Activated naive CD8-positive, alpha-beta T cell treated with anti-CD3 and anti-CD28 coated beads for 36 hours (primary cell): ENCODE data around the gene ZNF469. TPM values are rescaled to one million over a fixed set of nuclear protein-coding genes. Genes with fewer than 3 reads are reported as not detected.

Experiments used
- DNase-seq: peaks from one replicate; pipeline ENCODE4 v3.0.0; 2021
- H3K27ac Mint-ChIP-seq: one replicate; pipeline ENCODE4 v1.8.0; 2022; ENCODE audit warnings: mild to moderate bottlenecking, moderate library complexity, mixed read lengths
- H3K27me3 Mint-ChIP-seq: one replicate; pipeline ENCODE4 v1.8.0; 2022; ENCODE audit warnings: mild to moderate bottlenecking, mixed read lengths
- H3K36me3 Mint-ChIP-seq: one replicate; pipeline ENCODE4 v1.8.0; 2021; ENCODE audit warnings: mild to moderate bottlenecking, mixed read lengths
- H3K4me1 Mint-ChIP-seq: one replicate; pipeline ENCODE4 v1.8.0; 2021; ENCODE audit warnings: mixed read lengths
- H3K4me3 Mint-ChIP-seq: one replicate; pipeline ENCODE4 v1.8.0; 2022; ENCODE audit warnings: mild to moderate bottlenecking, moderate library complexity, mixed read lengths
- H3K9me3 Mint-ChIP-seq: one replicate; pipeline ENCODE4 v1.8.0; 2022; ENCODE audit warnings: mixed read lengths
- total RNA-seq, 2 experiments: library from RNA; stranded (reverse); gene quantifications; one replicate each; pipeline ENCODE4 v1.2.3, GENCODE V29; 2021

ZNF469 gene
- total RNA-seq, 2 experiments from 2014 or later = 1.2 to 1.3 TPM

- no peak for DNase-seq
- no peak overlapping the region for H3K4me3 Mint-ChIP-seq
Measured at GRCh38 chr16:88421871-88422433, 39.2 kb downstream of the ZNF469 start.

DNA sequence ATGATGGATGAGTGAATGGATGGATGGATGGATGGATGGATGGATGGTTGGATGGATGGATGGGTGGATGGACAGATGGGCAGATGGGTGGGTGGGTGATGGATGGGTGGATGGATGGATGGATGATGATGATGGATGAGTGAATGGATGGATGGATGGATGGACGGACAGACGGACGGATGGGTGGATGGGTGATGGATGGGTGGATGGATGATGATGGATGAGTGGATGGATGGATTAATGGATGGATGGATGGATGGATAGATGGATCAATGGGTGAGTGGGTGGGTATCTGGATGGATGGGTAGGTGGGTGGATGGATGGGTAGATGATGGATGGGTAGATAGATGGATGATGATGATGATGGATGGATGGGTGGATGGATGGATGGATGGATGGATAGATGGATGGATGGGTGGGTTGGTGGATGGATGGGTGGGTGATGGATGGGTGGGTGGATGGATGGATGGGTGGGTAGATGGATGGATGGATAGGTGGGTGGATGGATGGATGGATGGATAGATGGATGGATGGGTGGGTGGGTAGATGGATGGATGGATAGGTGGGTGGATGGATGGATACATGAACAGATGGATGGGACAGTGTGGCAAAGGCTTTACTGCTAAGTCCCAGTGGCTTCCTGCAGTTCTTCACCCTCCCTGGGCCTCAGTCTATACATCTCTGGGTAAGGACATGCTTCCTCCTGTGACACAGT lies 40.1 kb downstream of the ZNF469 start:
- H3K4me1 Mint-ChIP-seq = peaks cover 5% of the 10 kb centered on the region
- no peak for DNase-seq
- peaks cover 9% of the 10 kb centered on the region for H3K27me3 Mint-ChIP-seq
- H3K9me3 Mint-ChIP-seq = no peaks in the 10 kb centered on the region
- no peaks in the 10 kb centered on the region for H3K36me3 Mint-ChIP-seq
- no peak overlapping the region for H3K27ac Mint-ChIP-seq
- no peak overlapping the region for H3K4me3 Mint-ChIP-seq

More at GRCh38 chr16:88421871-88422433, 39.2 kb downstream of the ZNF469 start:
- H3K9me3 Mint-ChIP-seq = no peaks in the 10 kb centered on the region
- no peaks in the 10 kb centered on the region for H3K36me3 Mint-ChIP-seq
- peaks cover 9% of the 10 kb centered on the region for H3K27me3 Mint-ChIP-seq
- no peak overlapping the region for H3K27ac Mint-ChIP-seq
- peaks cover 5% of the 10 kb centered on the region for H3K4me1 Mint-ChIP-seq

DNA sequence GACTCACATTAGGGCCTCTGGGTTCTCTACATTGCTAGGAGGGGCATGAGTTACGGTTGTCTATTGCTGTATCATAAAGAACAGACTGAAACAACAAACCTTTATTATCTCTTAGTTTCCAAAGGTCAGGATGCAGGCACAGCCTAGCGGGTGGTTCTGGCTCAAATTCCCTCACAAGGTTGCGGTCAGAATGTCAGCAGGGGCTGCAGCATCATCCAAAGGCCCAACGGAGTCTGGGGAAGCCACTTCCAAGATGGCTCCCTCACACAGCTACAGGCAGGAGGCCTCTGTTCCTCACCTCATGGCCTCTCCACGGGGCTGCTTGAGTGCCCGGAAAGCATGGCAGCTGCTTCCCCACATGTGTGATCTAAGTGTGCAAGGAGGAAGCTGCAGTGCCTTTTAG lies 40.7 kb downstream of the ZNF469 start:
- no peaks in the 10 kb centered on the region for H3K9me3 Mint-ChIP-seq
- H3K4me1 Mint-ChIP-seq = peaks cover 5% of the 10 kb centered on the region
- no peaks in the 10 kb centered on the region for H3K36me3 Mint-ChIP-seq
- no peak overlapping the region for H3K27ac Mint-ChIP-seq
- H3K4me3 Mint-ChIP-seq = no peak overlapping the region
- DNase-seq = no peak
- peaks cover 9% of the 10 kb centered on the region for H3K27me3 Mint-ChIP-seq

GRCh38 chr16:88424587-88425235 lies 42.0 kb downstream of the ZNF469 start:
- DNase-seq = no peak
- no peaks in the 10 kb centered on the region for H3K36me3 Mint-ChIP-seq
- H3K27ac Mint-ChIP-seq = no peak overlapping the region
- H3K9me3 Mint-ChIP-seq = no peaks in the 10 kb centered on the region
- H3K4me3 Mint-ChIP-seq = no peak overlapping the region
- H3K27me3 Mint-ChIP-seq = peaks cover 9% of the 10 kb centered on the region
- peaks cover 5% of the 10 kb centered on the region for H3K4me1 Mint-ChIP-seq

- H3K4me3 Mint-ChIP-seq = no peak overlapping the region
- no peaks in the 10 kb centered on the region for H3K9me3 Mint-ChIP-seq
- DNase-seq = no peak
- H3K27ac Mint-ChIP-seq = no peak overlapping the region
- H3K27me3 Mint-ChIP-seq = peaks cover 9% of the 10 kb centered on the region
- peaks cover 7% of the 10 kb centered on the region for H3K4me1 Mint-ChIP-seq
- H3K36me3 Mint-ChIP-seq = no peaks in the 10 kb centered on the region
Measured at GRCh38 chr16:88426018-88426417, 43.3 kb downstream of the ZNF469 start.

DNA sequence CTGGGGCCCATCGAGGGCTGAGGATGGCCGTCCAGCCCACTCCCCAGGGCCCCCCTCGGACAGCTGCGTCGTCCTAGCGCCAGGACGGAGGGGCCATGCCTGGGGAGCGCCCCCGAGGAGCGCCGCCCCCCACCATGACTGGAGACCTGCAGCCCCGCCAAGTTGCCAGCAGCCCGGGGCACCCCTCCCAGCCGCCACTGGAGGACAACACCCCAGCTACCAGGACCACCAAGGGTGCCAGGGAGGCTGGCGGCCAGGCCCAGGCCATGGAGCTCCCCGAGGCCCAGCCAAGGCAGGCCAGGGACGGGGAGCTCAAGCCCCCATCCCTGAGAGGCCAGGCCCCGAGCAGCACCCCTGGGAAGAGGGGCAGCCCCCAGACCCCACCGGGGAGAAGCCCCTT lies 44.6 kb downstream of the ZNF469 start:
- Mint-ChIP-seq H3K4me1 (peaks cover 12% of the 10 kb centered on the region), H3K36me3 (no peaks in the 10 kb centered on the region), H3K4me3 (no peak overlapping the region), H3K27me3 (peaks cover 9% of the 10 kb centered on the region), H3K27ac (no peak overlapping the region), H3K9me3 (no peaks in the 10 kb centered on the region)
- DNase-seq = no peak

GRCh38 chr16:88428156-88428555 lies 45.4 kb downstream of the ZNF469 start:
- no peaks in the 10 kb centered on the region for H3K36me3 Mint-ChIP-seq
- peaks cover 9% of the 10 kb centered on the region for H3K27me3 Mint-ChIP-seq
- H3K4me3 Mint-ChIP-seq = no peak overlapping the region
- H3K4me1 Mint-ChIP-seq = peaks cover 12% of the 10 kb centered on the region
- H3K27ac Mint-ChIP-seq = no peak overlapping the region
- H3K9me3 Mint-ChIP-seq = no peaks in the 10 kb centered on the region
- DNase-seq = no peak

GRCh38 chr16:88428616-88429386 lies 46.0 kb downstream of the ZNF469 start:
- Mint-ChIP-seq H3K36me3 (no peaks in the 10 kb centered on the region), H3K27ac (no peak overlapping the region), H3K4me3 (no peak overlapping the region), H3K27me3 (peaks cover 9% of the 10 kb centered on the region), H3K9me3 (no peaks in the 10 kb centered on the region), H3K4me1 (peaks cover 12% of the 10 kb centered on the region)
- DNase-seq = no peak

GRCh38 chr16:88429387-88430184 lies 46.8 kb downstream of the ZNF469 start:
- peaks cover 5% of the 10 kb centered on the region for H3K27me3 Mint-ChIP-seq
- H3K4me1 Mint-ChIP-seq = peaks cover 12% of the 10 kb centered on the region
- no peak for DNase-seq
- no peaks in the 10 kb centered on the region for H3K9me3 Mint-ChIP-seq
- H3K4me3 Mint-ChIP-seq = peak overlapping the region; percentile 71
- no peak overlapping the region for H3K27ac Mint-ChIP-seq
- H3K36me3 Mint-ChIP-seq = no peaks in the 10 kb centered on the region

DNA sequence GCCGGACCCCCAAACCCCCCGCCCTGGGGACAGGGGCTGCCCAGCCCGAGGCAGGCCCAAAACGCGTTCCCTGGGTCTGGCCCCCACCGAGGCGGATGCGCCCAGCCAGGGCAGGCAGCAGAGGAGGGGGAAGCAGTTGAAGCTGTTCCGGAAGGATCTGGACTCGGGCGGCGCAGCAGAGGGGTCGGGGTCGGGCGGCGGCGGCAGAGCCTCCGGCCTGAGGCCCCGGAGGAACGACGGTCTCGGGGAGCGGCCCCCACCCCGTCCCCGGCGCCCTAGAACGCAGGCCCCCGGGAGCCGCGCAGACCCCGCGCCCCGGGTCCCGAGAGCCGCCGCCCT lies 47.4 kb downstream of the ZNF469 start:
- DNase-seq = peak; percentile 24
- H3K27me3 Mint-ChIP-seq = peaks cover 1% of the 10 kb centered on the region
- H3K9me3 Mint-ChIP-seq = no peaks in the 10 kb centered on the region
- no peak overlapping the region for H3K27ac Mint-ChIP-seq
- no peaks in the 10 kb centered on the region for H3K36me3 Mint-ChIP-seq
- peaks cover 8% of the 10 kb centered on the region for H3K4me1 Mint-ChIP-seq
- H3K4me3 Mint-ChIP-seq = peak overlapping the region; percentile 71

DNA sequence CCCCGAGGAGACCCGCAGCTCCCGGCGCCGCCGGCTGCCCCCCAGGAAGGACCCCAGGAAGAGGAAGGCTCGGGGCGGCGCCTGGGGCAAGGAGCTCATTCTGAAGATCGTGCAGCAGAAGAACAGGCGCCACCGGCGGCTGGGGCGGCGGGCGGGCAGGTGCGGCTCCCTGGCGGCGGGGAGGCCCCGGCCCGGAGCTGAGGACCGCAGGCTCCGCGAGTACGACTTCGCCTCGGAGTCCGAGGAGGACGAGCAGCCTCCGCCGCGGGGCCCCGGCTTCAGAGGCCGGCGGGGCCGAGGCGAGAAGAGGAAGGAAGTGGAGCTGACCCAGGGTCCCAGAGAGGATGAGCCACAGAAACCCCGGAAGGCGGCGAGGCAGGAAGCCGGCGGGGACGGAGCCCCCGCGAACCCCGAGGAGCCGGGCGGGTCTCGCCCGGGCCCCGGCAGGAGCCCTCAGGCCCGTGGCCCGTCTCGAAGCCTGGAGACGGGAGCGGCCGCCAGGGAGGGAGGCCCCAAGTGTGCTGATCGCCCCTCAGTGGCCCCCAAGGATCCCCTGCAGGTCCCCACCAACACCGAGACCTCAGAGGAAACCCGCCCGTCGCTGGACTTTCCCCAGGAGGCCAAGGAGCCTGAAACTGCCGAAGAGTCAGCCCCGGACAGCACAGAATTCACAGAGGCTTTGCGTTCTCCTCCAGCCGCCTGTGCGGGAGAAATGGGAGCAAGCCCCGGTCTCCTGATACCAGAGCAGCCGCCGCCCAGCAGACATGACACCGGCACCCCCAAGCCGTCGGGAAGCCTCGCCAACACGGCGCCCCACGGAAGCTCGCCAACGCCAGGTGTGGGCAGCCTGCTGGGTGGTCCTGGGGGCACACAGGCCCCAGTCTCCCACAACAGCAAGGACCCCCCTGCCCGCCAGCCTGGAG lies 48.0 kb downstream of the ZNF469 start:
- Mint-ChIP-seq H3K4me1 (peaks cover 7% of the 10 kb centered on the region), H3K36me3 (no peaks in the 10 kb centered on the region), H3K9me3 (no peaks in the 10 kb centered on the region), H3K27ac (no peak overlapping the region), H3K27me3 (no peaks in the 10 kb centered on the region), H3K4me3 (peak overlapping the region; percentile 71)
- peak; percentile 64 for DNase-seq

- no peaks in the 10 kb centered on the region for H3K9me3 Mint-ChIP-seq
Measured at GRCh38 chr16:88431651-88432050, 48.9 kb downstream of the ZNF469 start.

DNA sequence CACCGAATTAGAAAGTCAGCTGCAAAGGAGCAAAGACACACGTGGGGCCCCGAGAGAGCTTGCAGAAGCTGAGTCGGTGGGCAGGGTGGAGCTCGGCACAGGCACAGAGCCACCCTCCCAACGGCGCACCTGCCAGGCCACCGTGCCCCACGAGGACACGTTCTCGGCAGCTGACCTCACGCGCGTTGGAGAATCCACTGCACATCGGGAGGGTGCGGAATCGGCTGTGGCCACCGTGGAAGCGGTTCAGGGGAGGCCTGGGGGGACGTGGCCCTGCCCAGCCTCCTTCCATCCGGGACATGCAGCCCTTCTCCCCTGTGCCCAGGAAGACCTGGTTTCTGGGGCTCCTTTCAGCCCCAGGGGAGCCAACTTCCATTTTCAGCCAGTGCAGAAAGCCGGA lies 49.4 kb downstream of the ZNF469 start:
- Mint-ChIP-seq H3K27ac (no peak overlapping the region), H3K27me3 (no peaks in the 10 kb centered on the region), H3K4me3 (peak overlapping the region; percentile 71), H3K9me3 (no peaks in the 10 kb centered on the region), H3K4me1 (peaks cover 7% of the 10 kb centered on the region), H3K36me3 (no peaks in the 10 kb centered on the region)
- DNase-seq = no peak

More at GRCh38 chr16:88431651-88432050, 48.9 kb downstream of the ZNF469 start:
- Mint-ChIP-seq H3K4me1 (peaks cover 7% of the 10 kb centered on the region), H3K27ac (no peak overlapping the region), H3K36me3 (no peaks in the 10 kb centered on the region), H3K27me3 (no peaks in the 10 kb centered on the region), H3K4me3 (peak overlapping the region; percentile 71)
- DNase-seq = no peak
